HK-2 (cell line): ENCODE measurements around the gene ATP2B2.

Experiments used
- DNase-seq: peaks from one replicate; pipeline ENCODE4 v3.0.0-alpha.2; 2018; ENCODE audit not compliant: unreplicated experiment

ATP2B2 gene

GRCh38 chr3:10450494-10451440, 54.6 kb downstream of the ATP2B2 start:
- DNase-seq: no peak

- no peak for DNase-seq
These were observed 56.0 kb downstream of the ATP2B2 start for GRCh38 chr3:10449436-10449835.

GRCh38 chr3:10448544-10448943, 56.8 kb downstream of the ATP2B2 start:
- DNase-seq: no peak

- DNase-seq: no peak
These were observed 57.7 kb downstream of the ATP2B2 start for GRCh38 chr3:10447527-10448260.

GRCh38 chr3:10447110-10447509, 58.3 kb downstream of the ATP2B2 start:
- no peak for DNase-seq

GRCh38 chr3:10445561-10446175, 59.7 kb downstream of the ATP2B2 start:
- no peak for DNase-seq

GRCh38 chr3:10444511-10444910, 60.9 kb downstream of the ATP2B2 start:
- no peak for DNase-seq

GRCh38 chr3:10444110-10444429, 61.3 kb downstream of the ATP2B2 start:
- DNase-seq: no peak

GRCh38 chr3:10443272-10444109, 61.9 kb downstream of the ATP2B2 start:
- no peak for DNase-seq

GRCh38 chr3:10442151-10442795, 63.1 kb downstream of the ATP2B2 start:
- no peak for DNase-seq

GRCh38 chr3:10440684-10441083, 64.7 kb downstream of the ATP2B2 start:
- DNase-seq: no peak

- DNase-seq: no peak
These were observed 66.3 kb downstream of the ATP2B2 start for GRCh38 chr3:10438902-10439610.

- DNase-seq: no peak
These were observed 67.1 kb downstream of the ATP2B2 start for GRCh38 chr3:10437995-10438901.

GRCh38 chr3:10437272-10437994, 68.0 kb downstream of the ATP2B2 start:
- peak; percentile 5 for DNase-seq

- no peak for DNase-seq
These were observed 69.5 kb downstream of the ATP2B2 start for GRCh38 chr3:10435850-10436249.

GRCh38 chr3:10434938-10435336, 70.4 kb downstream of the ATP2B2 start:
- no peak for DNase-seq

- no peak for DNase-seq
These were observed 71.0 kb downstream of the ATP2B2 start for GRCh38 chr3:10434144-10434937.

GRCh38 chr3:10432931-10433330, 72.5 kb downstream of the ATP2B2 start:
- DNase-seq: no peak
